GM18517 (cell line): ENCODE data around the gene ATP9A.

Source experiments
- ATAC-seq: cut with Tn5 transposase; IDR thresholded peaks from one replicate; pipeline ENCODE4 v1.9.1; 2021; ENCODE audit warnings: mild to moderate bottlenecking, moderate library complexity; ENCODE audit not compliant: unreplicated experiment

Gene ATP9A

DNA sequence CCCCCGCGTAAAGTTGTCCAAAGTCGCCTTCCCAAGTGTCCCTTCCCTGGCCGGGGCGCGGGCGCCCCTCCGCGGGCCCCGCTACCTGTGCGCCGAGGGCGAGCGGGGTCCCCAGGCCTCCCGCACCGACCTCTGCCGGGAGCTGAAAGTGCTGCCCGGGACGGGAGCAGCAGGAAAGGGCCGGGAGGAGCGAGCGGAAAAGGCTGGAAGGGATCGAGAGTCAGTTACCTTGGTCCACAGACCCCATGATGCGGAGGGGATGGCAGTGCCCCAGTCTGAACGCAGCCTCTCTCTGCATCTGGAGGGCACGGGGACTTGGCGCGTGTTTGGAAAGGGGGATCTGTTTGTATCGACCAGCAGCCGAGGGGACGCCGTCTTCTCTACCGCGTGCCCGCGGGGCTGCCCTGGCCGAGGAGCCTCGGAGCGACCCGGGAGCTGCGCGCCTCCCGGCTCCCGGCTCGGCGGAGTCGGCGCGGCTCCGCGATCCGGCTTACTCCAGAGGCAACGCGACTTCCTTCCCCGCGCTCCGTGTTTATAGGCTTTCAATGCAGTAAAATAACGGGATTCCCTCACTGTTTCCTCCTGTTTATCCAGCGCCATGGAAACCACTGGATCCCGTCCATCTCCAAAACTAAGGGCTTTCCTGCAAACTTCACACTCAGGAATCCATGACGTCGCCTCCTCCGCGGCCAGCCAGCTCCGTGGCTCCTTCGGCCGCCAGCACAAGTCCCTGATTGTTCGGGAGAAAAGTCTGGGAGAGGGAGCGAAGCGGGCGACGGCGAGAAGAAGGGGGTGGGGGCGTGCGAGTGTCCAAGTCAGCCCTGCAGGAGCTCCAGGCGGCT, 205.6 kb downstream of the ATP9A start:
- ATAC-seq = no peak

DNA sequence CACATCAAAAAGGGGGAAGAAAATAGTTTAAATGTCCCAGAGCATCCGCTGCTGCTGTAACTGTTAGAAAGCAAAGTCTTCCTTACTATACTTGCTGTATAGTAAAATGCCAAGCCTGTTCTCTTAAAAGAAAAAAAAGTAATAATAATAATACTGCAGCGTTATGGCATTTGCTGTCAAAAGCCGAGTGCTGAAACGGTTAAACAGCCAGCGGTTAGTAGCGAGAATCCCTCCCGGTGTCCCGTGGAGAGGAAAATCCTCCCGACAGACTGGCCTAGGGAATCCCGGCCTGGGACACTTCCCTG, 206.2 kb downstream of the ATP9A start:
- no peak for ATAC-seq

- ATAC-seq = no peak
Measured at GRCh38 chr20:51560550-51561307, 207.5 kb downstream of the ATP9A start.

DNA sequence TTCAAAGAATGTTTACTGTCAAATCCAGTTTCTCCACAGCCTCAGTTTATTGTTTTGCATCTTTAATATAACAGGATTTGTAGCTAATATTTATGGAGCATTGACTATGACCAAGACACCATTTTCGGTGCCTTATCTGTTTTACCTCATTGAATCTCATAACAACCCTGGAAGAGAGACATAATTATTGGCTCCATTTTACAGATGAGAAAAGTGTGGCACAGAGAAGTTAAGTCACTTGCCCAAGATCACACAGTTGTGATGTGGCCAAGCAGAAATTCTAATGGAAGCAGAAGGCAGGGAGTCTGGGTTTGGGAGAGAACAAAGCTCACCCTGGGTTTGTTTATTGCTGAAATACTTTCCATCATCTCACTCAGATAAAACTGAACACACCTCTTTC, 208.1 kb downstream of the ATP9A start:
- no peak for ATAC-seq

- no peak for ATAC-seq
Measured at GRCh38 chr20:51554538-51555165, 213.5 kb downstream of the ATP9A start.

- ATAC-seq = no peak
Measured at GRCh38 chr20:51553897-51554486, 214.2 kb downstream of the ATP9A start.

GRCh38 chr20:51551186-51551585, 217.0 kb downstream of the ATP9A start:
- ATAC-seq = no peak

- ATAC-seq = no peak
Measured at GRCh38 chr20:51549474-51549873, 218.7 kb downstream of the ATP9A start.

DNA sequence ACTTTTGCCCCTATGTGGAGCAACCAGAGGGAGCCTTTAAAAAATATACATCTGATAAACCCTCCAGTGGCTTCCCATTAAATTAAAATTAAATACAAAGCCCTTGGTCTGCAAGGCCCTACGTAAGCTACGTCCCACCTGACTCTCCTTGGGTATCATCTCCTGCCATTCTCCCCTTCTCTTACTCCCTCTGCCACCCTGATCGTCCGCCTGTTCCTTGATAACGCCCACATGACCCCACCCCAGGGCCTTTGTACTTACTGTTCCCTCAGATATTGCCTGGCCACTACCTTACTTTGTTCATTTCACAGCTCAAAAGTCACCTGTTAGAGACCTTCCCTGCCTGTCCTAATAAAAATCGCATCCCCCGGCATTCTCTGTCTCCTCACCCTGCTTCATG, 220.2 kb downstream of the ATP9A start:
- no peak for ATAC-seq
